ENCODE results near the gene TTBK2. TPM values are rescaled to one million over a fixed set of nuclear protein-coding genes. Genes with fewer than 3 reads are reported as not detected.

TTBK2 gene
- total RNA-seq, 1 experiment from 2014 or later: 3.1 TPM

GRCh38 chr15:42693942-42694341 is 226.6 kb downstream of the TTBK2 start:
- no peak for DNase-seq (ENCODE audit: low read depth)

- DNase-seq (ENCODE audit: low read depth): no peak
Observed at GRCh38 chr15:42693496-42693895, 227.1 kb downstream of the TTBK2 start.

GRCh38 chr15:42692997-42693396 is 227.6 kb downstream of the TTBK2 start:
- no peak for DNase-seq (ENCODE audit: low read depth)

- no peak for DNase-seq (ENCODE audit: low read depth)
Observed at GRCh38 chr15:42692536-42692935, 228.0 kb downstream of the TTBK2 start.

GRCh38 chr15:42691770-42692169 is 228.8 kb downstream of the TTBK2 start:
- DNase-seq (ENCODE audit: low read depth): no peak

GRCh38 chr15:42691308-42691707 is 229.3 kb downstream of the TTBK2 start:
- no peak for DNase-seq (ENCODE audit: low read depth)

Small RNA genes lying within 50 kb of the gene (small RNA-seq; reads per million reads assigned to genes)
- not detected for gene KRT8P50

Other genes with a start within 250 kb of the TTBK2 start
- 10.8 and 10.9 TPM in 2 replicates for gene CDAN1, start 183.7 kb downstream of the TTBK2 start, total RNA-seq (2014; rRNA removed; shearing (Covaris generic))
- gene UBR1, start 185.3 kb upstream of the TTBK2 start, total RNA-seq (2014; rRNA removed; shearing (Covaris generic)): 23.6 and 24.7 TPM in 2 replicates
- 19.6 and 27.4 TPM in 2 replicates for gene TMEM62, start 212.8 kb upstream of the TTBK2 start, total RNA-seq (2014; rRNA removed; shearing (Covaris generic))

Data from HT1080 (cell line).